Activated CD4-positive, alpha-beta T cell treated with anti-CD3 and anti-CD28 coated beads, Interleukin-2, amount 50 U/mL, for 16 hours (primary cell): ENCODE data around the gene GDPGP1.
"Not testable (repeated sequence)": the region's sequence is repeated elsewhere in the genome, so short reads cannot be mapped to it uniquely, and the experiment has no call there.

Experiments
- DNase-seq: peaks from one replicate; pipeline ENCODE4 v3.0.0-alpha.2; 2020

The GDPGP1 gene

GRCh38 chr15:90234096-90234988 is at the start of gene GDPGP1:
GDPGP1 (plus strand) TSS chr15:90234209; CDS start chr15:90240909, 6,700 bp downstream.
- no peak for DNase-seq

DNA sequence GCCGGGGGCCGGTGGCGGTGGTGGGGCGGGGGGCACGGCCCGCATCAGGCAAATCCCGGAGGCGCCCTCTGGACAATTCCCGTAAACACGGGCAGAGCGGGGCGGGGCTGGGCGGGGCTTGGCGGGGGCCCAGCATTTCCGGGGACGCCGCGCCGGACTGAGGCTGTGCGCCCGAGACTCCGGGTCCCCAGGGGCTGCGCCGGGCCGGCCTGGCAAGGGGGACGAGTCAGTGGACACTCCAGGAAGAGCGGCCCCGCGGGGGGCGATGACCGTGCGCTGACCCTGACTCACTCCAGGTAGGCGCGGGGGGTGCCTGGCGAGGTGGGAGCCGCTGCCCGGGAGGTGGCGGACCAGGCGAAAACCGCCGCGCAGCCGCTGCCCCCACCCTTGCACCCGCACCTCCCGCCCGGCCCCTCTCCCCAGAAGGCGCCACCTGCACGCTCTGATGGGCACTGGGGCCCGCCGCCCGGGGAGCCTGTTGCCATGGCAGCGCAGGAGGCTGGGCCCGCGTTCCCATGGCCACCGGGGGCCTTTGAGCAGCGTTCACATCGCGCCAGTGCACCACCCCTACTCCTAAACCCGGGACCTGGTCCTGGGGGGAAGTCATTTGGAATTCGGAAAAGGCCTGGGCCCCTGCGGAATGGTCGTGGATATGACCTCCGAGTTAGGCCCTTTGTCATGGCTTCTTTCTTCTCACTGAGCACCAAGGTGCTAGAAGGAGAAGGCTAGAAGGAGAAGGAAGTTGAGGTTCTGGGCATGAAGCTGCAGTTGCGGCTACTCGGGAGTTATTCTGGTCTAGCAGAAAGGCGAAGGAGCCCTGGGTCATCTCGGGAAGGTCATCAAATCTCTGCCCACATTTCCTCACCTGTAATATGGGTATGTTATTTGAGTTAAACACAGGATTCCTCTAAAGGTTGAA is 49.0 kb upstream of the GDPGP1 start:
- DNase-seq: peak; percentile 41

DNA sequence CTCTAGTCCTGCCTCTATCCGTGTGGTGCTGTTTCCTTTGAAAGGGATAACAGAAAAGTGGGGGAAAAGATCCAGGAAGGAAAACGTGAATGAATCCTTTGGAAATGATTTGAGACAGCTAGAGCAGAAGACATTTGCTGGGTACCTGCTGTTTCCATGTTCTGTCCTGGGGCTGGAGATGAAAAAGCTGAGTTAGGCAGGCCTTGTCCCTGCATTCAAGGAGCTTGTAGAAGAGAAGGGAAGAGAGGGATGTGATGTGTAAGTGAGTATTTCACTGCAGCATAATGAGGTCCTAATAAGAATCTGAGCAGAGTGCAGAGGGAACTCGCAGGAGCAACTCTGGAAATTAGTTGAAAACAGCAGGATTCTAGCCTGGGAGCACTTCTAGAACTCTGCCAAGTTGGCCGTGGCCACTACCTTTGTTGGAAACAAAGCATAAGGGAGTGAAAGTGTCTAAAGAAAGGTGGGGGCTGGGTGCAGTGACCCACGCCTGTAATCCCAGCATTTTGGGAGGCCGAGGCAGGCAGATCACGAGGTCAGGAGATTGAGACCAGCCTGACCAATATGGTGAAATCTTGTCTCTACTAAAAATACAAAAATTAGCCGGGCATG is 46.6 kb upstream of the GDPGP1 start:
- no peak for DNase-seq

DNA sequence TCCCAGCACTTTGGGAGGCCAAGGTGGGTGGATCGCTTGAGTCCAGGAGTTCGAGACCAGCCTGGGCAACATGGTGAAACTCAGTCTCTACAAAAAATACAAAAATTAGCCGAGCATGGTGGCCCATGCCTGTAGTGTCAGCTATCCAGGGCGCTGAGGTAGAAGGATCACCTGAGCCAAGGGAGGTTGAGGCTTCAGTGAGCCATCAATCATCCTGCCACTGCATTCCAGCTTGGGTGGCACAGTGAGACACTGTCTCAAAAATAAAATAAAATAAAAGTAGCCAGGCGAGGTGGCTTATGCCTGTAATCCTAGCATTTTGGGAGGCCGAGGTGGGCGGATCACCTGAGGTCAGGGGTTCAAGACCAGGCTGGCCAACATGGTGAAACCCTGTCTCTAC is 45.9 kb upstream of the GDPGP1 start:
- DNase-seq: not testable (repeated sequence)

- no peak for DNase-seq
Measured at GRCh38 chr15:90188914-90189748, 44.9 kb upstream of the GDPGP1 start.

- no peak for DNase-seq
Measured at GRCh38 chr15:90189781-90190467, 44.1 kb upstream of the GDPGP1 start.

- no peak for DNase-seq
Measured at GRCh38 chr15:90190606-90191343, 43.2 kb upstream of the GDPGP1 start.

GRCh38 chr15:90191344-90191687 is 42.7 kb upstream of the GDPGP1 start:
- DNase-seq: no peak

- no peak for DNase-seq
Measured at GRCh38 chr15:90191794-90192509, 42.1 kb upstream of the GDPGP1 start.

- DNase-seq: no peak
Measured at GRCh38 chr15:90192961-90193786, 40.8 kb upstream of the GDPGP1 start.

- DNase-seq: no peak
Measured at GRCh38 chr15:90194655-90195054, 39.4 kb upstream of the GDPGP1 start.

- no peak for DNase-seq
Measured at GRCh38 chr15:90200534-90201129, 33.4 kb upstream of the GDPGP1 start.

GRCh38 chr15:90201130-90201943 is 32.7 kb upstream of the GDPGP1 start, which contains the start of gene SEMA4B:
SEMA4B (plus strand) TSS chr15:90201330; CDS start chr15:90201579, 249 bp downstream.
- peak; percentile 62 for DNase-seq

DNA sequence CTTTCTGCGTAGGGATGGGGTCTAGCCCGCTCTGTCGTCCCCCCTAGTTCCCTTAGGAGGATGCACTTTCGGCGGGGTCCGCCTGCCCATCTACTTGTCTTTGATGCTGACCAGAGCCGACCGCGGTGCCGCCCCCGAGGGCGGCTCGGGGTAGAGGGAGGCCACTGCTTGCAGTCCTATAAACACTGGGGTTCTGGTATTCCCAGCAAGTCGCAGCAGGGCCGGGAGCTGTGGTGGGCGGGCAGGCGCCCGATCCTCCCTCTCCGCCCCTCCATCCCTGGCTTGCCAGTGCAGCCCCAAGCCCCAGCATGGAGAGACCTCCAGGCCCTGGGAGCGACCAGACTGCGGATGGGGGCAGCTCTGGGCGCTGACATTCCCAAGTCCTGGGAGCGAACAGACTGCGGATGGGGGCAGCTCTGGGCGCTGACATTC is 32.0 kb upstream of the GDPGP1 start:
- no peak for DNase-seq

- no peak for DNase-seq
Measured at GRCh38 chr15:90202929-90203328, 31.1 kb upstream of the GDPGP1 start.

DNA sequence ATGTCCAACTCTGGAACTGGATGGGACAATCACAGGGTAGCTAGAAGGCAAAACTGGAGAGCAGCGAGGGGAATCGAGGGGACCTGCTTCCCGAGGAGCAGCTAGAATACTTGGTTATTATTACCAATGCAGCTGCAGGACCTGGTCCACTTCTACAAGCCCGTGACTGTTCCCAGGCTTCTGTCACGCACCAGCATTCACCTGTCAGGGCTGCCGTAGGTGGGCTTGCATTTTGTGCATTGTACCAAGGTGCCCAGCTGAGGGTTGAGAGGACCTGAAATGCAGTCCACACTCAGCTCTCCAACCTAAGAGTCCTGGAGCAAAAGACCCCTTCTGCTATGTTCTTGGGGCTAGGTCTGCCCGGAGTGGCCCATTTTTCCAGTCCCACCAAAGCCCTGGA is 30.5 kb upstream of the GDPGP1 start:
- DNase-seq: no peak

DNA sequence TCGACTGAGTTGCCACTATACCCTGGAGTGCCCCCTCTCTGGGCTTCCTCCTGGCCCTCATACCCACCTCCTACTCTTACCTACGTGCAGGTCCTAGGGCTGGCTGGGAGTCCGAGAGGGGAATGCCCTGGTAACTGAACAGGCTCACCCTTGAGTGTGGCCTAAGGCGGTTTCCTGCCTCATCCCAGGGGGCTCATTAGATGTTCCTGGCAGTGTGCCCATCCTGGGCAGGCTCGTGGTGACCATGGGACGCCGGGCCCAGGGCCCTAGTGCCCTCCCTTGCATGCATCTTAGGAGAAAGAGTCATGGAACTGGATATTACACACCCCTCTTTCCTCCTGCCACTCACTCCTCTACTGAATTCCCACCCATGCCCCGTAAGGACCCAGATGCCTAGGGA is 30.1 kb upstream of the GDPGP1 start:
- no peak for DNase-seq
